H1 (cell line): Measurements from ENCODE around the gene CCDC12. TPM values are rescaled to one million over a fixed set of nuclear protein-coding genes. Genes with fewer than 3 reads are reported as not detected.

Experiments
- BCL11A ChIP-seq, 2 experiments: IDR thresholded peaks; one replicate each; pipeline ENCODE4 v1.6.1; 2011; ENCODE audit warnings: low read depth in 2 of 2, low read length in 2 of 2, mild to moderate bottlenecking in 2 of 2
- CBX5 ChIP-seq: fragments of 300-800, 300-1000 bp; sonication (generic); IDR thresholded peaks from 2 replicates; pipeline ENCODE4 v1.7.1; 2016; ENCODE audit warnings: antibody characterized with exemption, low read length, low read depth
- CREB1 ChIP-seq: IDR thresholded peaks from 2 replicates; pipeline ENCODE4 v1.6.1; 2012; ENCODE audit warnings: inconsistent platforms
- EP300 ChIP-seq, 2 experiments: IDR thresholded peaks; 1 replicate in 1 of 2; 2 replicates in 1 of 2; pipeline ENCODE4 v1.6.1; 2011 to 2012; ENCODE audit warnings: low read depth in 2 of 2, low read length in 2 of 2, mild to moderate bottlenecking in 2 of 2, borderline replicate concordance in 1 of 2, inconsistent platforms in 1 of 2, moderate library complexity in 1 of 2
- HDAC6 ChIP-seq: IDR thresholded peaks from one replicate; pipeline ENCODE4 v1.7.1; 2012; ENCODE audit warnings: low read depth, mild to moderate bottlenecking, inconsistent platforms, low read length, moderate library complexity
- RNF2 ChIP-seq: fragments of 200-900, 300-1000 bp; sonication (generic); IDR thresholded peaks from 2 replicates; pipeline ENCODE4 v1.7.1; 2016; ENCODE audit warnings: borderline replicate concordance, low read depth, mild to moderate bottlenecking, antibody characterized with exemption, low read length; ENCODE audit not compliant: poor library complexity, severe bottlenecking; ENCODE audit errors: missing control alignments
- SIN3A ChIP-seq, 2 experiments: IDR thresholded peaks in 1 of 2; conservative IDR thresholded peaks in 1 of 2; 2 replicates each; pipeline ENCODE4 v1.6.1; 2011 to 2012; ENCODE audit warnings: low read length in 2 of 2, improper control_type of control experiment in 1 of 2, low read depth in 1 of 2, mild to moderate bottlenecking in 1 of 2
- SRF ChIP-seq: IDR thresholded peaks from 2 replicates; pipeline ENCODE4 v1.6.1; 2011; ENCODE audit warnings: mild to moderate bottlenecking, low read depth, low read length, moderate library complexity
- polyA plus RNA-seq, 7 experiments: library from polyadenylated mRNA; depleted of rRNA in 3 of 7; stranded (reverse) in 5 of 7; unstranded in 2 of 7; fragments of >200 nt in 5 of 7; fragments of 200-250 nt in 2 of 7; gene quantifications; 1 replicate in 5 of 7; 2 replicates in 1 of 7; 4 replicates in 1 of 7; pipeline versions ENCODE4 v1.2.1 to v1.2.3, GENCODE V29; 2011 to 2013; ENCODE audit warnings: missing spikeins in 2 of 7, mixed read lengths in 2 of 7
- total RNA-seq: library from RNA; stranded (reverse); fragmentation: NEBNext Ultra II Directional; extraction: Animal tissue kit (Norgen Biotek cat#: 25700); gene quantifications from 2 replicates; pipeline ENCODE4 v1.2.1, GENCODE V29; 2021
- TF ChIP-seq, protein P1 (sequence below), 3 experiments: IDR thresholded peaks; 1 replicate in 2 of 3; 2 replicates in 1 of 3; pipeline versions ENCODE4 v1.5.1 to v1.6.1; 2011; ENCODE audit warnings: low read length in 3 of 3, mild to moderate bottlenecking in 3 of 3, inconsistent platforms in 2 of 3, low read depth in 1 of 3, moderate library complexity in 1 of 3; ENCODE audit not compliant: insufficient read depth in 1 of 3; ENCODE audit errors: control extremely low read depth in 1 of 3

Gene CCDC12
- total and polyA plus RNA-seq, 2 of the 8 experiments (the other 6 are each of a cell fraction or from before 2014, with no cell fraction given) = 29.5 to 41.3 TPM

GRCh38 chr3:46895761-46896160 lies 80.8 kb downstream of the CCDC12 start (continued):
- TF ChIP-seq, protein P1, sequence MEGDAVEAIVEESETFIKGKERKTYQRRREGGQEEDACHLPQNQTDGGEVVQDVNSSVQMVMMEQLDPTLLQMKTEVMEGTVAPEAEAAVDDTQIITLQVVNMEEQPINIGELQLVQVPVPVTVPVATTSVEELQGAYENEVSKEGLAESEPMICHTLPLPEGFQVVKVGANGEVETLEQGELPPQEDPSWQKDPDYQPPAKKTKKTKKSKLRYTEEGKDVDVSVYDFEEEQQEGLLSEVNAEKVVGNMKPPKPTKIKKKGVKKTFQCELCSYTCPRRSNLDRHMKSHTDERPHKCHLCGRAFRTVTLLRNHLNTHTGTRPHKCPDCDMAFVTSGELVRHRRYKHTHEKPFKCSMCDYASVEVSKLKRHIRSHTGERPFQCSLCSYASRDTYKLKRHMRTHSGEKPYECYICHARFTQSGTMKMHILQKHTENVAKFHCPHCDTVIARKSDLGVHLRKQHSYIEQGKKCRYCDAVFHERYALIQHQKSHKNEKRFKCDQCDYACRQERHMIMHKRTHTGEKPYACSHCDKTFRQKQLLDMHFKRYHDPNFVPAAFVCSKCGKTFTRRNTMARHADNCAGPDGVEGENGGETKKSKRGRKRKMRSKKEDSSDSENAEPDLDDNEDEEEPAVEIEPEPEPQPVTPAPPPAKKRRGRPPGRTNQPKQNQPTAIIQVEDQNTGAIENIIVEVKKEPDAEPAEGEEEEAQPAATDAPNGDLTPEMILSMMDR (IDR thresholded peaks at IDR 0.05; ENCODE audit: control extremely low read depth in 1 of 3, insufficient read depth in 1 of 3, low read depth in 1 of 3, low read length in 3 of 3) = no peak
- TF ChIP-seq CBX5 = no peak
- TF ChIP-seq SRF = no peak
- no peak for TF ChIP-seq SIN3A (conservative IDR thresholded peaks at IDR 0.05 in 1 of 2, IDR thresholded peaks at IDR 0.05 in 1 of 2; ENCODE audit: low read depth in 1 of 2, low read length in 2 of 2)
- TF ChIP-seq EP300 (IDR thresholded peaks at IDR 0.05; ENCODE audit: borderline replicate concordance in 1 of 2, low read depth in 2 of 2, low read length in 2 of 2) = no peak
- no peak for TF ChIP-seq HDAC6
- no peak for TF ChIP-seq BCL11A (IDR thresholded peaks at IDR 0.05; ENCODE audit: low read depth in 2 of 2, low read length in 2 of 2)
- TF ChIP-seq CREB1 = no peak
- TF ChIP-seq RNF2 = no peak
